GM18870 (cell line): ENCODE measurements around the gene FAF1.

Source experiments
- ATAC-seq: cut with Tn5 transposase; IDR thresholded peaks from one replicate; pipeline ENCODE4 v1.9.1; 2021; ENCODE audit warnings: moderate library complexity; ENCODE audit not compliant: unreplicated experiment

The FAF1 gene

GRCh38 chr1:50462964-50463363, 497.1 kb downstream of the FAF1 start:
- no peak for ATAC-seq

GRCh38 chr1:50458507-50458906, 501.6 kb downstream of the FAF1 start:
- no peak for ATAC-seq

GRCh38 chr1:50454911-50455310, 505.2 kb downstream of the FAF1 start:
- ATAC-seq: no peak

- no peak for ATAC-seq
Measured at GRCh38 chr1:50453266-50453665, 506.8 kb downstream of the FAF1 start.

- no peak for ATAC-seq
Measured at GRCh38 chr1:50452700-50453099, 507.4 kb downstream of the FAF1 start.

DNA sequence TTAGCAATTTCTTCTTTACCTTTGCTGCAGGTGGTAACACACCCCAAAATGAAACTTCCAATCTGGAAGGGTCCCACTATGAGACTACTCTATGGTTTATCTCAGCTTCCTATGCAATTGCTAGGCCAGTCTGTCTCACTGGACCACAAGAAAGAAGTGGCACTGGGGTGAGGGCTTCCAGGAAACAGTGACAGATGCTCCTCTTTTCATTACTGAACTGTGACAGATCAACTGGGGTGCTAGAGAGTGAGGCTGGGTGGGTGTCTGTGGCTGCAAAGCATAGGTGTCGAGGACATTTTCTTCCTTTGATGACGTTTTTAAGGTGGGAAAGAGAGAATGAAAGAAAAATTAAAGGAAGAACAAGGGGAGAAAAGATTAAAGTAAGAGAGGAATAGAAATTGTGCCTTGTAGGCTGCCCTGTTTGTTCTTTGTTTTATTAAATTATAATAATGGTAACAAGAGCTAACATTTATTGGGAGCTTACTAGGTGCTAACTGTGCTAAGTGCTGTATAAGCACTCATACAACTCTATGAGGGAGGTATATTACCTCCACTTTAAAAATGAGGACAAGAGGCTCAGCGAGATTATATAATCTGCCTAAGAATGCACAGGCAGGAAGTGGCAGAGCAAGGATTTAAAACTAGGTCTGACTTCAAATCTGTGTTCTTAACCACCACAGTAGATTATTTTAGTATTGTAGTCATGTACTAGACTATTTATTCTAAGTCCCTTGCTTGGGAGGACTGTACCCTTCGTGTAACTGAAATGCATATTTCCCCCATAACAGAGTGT, 509.0 kb downstream of the FAF1 start:
- ATAC-seq: no peak

GRCh38 chr1:50447961-50448360, 512.1 kb downstream of the FAF1 start:
- no peak for ATAC-seq

DNA sequence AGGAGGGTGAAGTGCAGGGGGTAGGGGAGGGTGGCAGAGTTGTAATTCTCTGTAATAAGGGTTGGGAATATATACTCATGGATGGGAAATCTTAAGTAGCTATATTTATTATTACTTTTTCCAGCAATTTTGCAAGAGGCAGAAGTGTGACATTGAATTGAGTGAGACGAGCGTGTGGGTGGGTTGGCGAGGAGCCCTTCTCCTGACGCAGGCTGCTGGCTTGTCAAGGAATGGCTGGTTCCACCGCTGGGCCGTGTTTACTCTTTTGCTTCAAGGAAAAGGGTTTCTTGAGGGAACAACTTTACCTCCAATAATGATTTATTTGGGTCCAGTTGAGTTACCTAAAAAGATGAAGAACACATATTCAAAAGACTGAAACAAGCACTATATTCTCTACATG, 518.9 kb downstream of the FAF1 start:
- ATAC-seq: no peak

DNA sequence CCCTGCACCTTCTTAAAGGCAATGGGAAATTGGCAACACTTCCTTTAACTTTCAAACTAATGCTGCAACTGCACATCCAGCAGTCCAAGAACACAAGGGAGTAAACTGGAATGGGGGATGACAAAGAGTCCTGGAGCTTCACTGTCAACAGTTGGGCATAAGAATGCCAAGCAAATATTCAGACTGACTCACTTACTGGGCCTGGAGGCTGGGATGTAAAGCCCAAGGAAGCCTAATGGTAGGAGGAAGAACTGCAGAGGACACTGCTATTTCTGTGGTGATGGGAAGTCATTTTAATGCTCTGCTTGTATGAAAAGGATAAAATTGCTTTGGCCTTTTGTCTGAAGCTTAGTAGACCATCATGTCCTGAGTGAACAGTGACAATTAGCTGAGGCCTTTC, 521.1 kb downstream of the FAF1 start:
- ATAC-seq: no peak

- ATAC-seq: no peak
Measured at GRCh38 chr1:50436489-50436888, 523.6 kb downstream of the FAF1 start.

GRCh38 chr1:50430010-50430405, 530.1 kb downstream of the FAF1 start:
- ATAC-seq: no peak

DNA sequence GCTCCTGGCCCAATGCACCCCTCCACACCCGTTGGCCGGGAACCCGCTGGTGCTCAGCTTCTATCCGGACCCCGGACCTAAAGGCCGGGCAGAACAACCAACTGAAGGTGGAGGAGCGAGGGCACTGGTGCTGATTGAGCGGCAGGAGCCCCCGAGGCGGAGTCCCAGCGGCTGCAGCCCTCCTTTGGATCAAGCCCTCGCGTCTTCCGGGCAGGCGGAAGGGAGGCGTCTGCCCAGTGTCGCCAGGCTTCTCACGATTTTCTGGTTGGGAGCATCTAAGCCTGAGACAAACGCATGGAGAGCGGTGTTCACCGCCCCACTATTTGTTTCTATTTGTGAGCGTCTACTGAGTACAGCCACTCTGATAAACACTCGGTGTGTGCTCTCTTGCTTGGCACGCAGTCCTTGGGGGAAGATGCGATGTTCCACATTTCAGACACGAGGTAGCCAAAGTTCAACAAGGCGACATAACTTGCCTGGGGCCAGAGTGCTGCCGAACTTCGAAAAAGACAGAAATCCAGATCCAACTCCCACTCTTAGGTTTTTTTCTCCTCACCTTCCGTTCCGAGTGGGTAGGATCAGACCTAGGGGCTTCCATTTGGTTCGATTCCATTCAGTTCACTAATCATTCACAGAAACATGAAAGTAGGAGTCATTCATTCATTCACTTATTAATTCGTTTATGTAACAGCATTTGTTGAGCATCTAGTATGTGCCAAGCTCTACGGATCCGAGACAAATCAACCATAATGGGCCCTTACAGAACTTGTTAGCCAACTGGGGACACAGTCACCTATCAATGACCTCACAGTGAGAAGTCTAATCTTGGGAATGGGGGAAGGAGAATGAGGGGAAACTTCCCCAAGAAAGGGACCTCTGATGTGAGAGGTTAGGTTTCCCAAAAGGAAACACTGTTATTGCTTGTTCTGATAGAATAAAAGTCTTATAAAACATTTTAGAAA, 532.0 kb downstream of the FAF1 start:
- ATAC-seq: no peak

- no peak for ATAC-seq
Measured at GRCh38 chr1:50427086-50427817, 532.8 kb downstream of the FAF1 start.

- ATAC-seq: no peak
Measured at GRCh38 chr1:50426702-50427085, 533.4 kb downstream of the FAF1 start.

GRCh38 chr1:50426108-50426700, 533.9 kb downstream of the FAF1 start:
- no peak for ATAC-seq

- no peak for ATAC-seq
Measured at GRCh38 chr1:50425376-50426107, 534.5 kb downstream of the FAF1 start.

DNA sequence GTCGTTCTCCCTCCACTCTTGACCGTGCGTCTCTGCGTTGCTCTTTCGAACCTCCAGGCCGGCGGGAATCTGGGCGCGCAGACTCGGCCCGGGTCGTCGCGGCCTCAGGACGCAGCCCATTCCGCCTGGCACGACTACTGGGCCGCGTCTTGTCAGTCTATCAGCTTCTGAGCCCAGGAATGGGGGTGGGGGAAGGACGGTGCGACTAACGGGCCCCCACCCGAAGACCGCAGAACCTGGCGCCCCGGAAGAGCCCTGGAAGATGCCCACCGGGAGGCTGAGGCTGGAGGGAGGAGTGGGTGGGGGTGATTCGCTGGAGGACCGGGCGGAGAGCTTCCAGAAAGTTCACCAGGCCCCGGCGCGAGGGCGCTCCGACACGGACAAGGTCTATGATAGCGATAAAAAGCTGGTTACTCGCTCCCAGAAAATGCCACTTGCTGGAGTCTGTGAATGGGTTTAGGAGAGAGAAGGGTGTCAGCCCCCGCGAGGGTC, 535.1 kb downstream of the FAF1 start:
- no peak for ATAC-seq

- ATAC-seq: no peak
Measured at GRCh38 chr1:50424045-50424883, 535.8 kb downstream of the FAF1 start.

DNA sequence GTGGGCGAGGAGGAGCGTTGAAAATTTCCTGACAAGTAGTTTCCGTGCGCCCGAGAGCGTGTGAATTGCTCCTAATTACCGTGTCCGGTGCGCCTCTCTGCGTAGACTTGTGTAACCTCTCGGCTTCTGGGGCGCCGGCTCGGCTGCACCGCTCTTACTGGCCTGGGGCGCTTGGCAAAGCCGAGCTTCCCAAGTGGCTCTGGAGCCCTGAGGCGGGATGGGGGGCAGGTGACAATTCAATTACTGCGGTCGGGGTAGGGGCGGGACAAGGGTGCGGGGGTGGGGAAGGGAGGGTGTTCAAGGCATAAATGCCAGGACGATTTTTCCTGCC, 536.4 kb downstream of the FAF1 start:
- no peak for ATAC-seq
